Stimulated activated CD8-positive, alpha-beta memory T cell treated with anti-CD3 and anti-CD28 coated beads, Interleukin-12 subunit alpha, Interleukin-12 subunit beta, amount 100 ng/mL, for 1 hour (primary cell): Measurements from ENCODE around the gene TRPV4.

ENCODE experiments used
- DNase-seq: peaks from one replicate; pipeline ENCODE4 v3.0.0-alpha.2; 2020; ENCODE audit warnings: low read depth

TRPV4 gene

GRCh38 chr12:109739747-109740693 lies 93.2 kb downstream of the TRPV4 start:
- no peak for DNase-seq

DNA sequence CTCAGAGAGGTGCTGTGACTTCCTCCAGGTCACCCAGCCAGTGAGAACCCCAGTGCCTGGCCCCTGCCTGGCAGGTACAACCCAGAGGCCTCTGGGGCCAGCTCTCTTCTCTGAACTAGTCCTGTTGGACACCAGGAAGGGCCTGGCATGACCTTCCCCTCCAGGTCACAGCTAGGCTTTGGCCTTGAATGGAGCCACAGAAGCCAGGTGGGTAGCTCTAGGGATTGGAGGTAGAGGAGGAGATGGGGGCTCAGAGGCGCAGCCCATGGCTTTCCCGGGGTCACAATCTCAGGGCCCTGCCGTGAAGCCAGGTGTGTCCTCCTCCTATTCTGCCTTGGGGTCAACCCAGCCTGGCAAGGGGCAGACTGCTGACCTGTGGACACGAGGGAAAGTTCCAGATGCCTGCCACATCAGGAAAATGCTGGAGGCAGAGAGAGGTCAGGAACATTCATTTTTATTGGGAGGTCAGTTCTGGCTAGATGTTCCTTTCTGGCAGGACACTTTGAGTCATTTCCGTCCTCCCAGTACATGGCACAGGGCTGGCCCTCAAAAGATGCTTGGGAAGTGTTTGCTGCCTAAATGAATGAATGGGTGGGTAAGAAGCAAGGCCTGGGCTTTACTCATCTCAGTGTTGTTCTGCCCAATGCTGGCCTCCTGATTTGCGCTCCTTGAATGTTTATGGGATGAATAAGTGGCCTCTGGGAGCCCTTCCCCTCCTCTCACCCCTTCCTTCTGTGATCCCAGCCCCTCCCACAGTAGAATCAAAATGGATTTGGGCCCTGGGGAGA lies 94.1 kb downstream of the TRPV4 start:
- DNase-seq, result no peak

DNA sequence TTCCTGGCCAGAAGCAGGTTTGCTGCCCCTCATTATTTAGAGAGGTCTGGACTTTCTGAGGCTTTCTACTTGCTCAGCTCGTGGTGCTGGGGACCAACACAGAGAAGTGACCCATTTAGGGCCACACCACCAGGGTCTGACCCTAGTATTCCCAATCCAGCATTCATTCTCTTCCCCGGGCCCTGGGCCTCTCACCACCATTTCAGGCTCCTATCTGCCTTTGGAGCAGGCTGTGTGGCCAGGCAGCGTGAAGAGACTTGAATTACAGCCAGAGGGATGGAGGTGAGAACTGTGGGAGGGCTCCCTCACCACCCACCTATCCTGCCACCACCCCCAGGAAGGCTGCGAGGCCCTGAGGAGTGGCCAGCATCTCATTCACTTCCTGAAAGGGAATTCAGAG lies 95.0 kb downstream of the TRPV4 start:
- no peak for DNase-seq

DNA sequence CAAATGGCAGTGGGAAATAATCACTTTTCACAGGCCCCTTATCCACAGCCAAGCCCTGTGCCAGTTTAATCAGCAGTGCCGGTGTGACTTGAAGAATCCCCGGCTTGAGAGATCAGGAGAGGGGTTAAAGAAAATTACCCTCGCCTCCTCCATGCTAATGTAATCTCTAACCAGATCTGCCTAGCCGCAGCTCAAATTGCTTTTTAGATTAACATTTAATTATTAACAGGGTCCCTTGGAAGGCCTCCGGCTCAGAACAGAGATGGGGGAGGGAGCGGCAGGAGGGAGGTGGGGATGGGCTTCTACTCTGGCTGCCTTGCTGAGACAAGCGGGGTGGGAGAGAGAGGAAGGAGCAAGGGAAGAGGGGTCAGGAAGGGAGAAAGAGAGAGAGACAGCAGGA lies 95.6 kb downstream of the TRPV4 start:
- DNase-seq, result no peak

- DNase-seq, result no peak
Measured at GRCh38 chr12:109737126-109737525, 96.1 kb downstream of the TRPV4 start.

DNA sequence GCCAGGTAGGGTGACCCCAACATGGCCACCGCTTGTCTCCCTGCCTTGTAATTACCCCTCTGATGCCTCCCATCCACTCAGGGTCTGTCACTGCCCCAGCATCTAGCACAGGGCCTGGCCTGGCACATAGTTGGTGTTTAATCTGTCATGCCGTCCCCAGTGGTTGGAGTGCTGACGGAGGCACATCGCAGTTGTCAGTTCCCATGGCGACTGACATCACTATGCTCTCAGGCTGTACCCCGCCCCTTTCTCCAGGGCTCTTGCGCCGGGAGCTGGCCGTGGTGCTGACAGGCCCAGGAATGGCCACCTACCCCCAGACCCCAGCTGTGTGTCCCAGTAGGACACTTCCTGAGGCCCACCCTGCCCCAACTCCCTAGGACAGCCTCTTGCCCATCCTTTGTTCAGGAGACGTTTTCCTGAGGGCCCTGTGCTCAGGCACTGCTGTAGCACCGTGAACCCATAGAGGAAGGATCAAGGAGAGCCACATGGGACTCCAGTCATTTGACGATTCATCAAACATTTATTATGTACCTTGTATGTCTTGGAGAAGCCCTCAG lies 96.6 kb downstream of the TRPV4 start:
- no peak for DNase-seq

DNA sequence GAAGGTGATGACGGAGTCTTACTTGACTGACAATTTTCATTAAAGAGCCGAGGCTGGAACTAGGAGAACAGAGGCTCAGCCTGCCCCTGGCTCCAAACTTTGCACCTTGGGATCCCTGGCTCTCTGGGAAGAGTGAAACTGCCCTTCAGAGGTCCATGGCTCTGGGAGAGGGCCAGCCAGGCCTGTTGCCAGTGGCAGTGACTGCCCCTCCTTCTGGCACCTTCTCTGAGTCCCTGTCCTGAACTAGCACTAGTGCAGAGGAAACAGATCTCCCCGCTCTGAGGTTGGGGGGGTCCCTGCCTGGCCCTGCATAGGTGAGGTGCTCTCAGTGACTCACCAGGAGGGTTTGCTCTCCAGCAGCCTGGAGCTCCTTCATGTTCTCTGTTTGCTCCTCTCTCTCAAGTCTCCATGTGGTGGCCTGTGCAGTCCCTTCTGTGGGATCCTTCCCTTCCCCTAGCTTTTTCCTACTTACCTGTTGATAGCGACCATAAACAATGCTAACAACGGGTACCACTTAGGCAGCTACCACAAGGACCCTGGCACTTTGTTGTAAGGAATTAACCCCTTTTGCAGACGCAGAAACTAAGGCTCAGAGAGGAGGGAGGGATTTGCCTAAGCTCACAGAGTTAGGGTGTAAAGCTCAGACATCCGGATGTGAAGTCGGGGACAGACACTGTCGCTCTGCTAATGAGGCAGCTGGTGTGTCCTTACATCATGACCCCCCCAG lies 97.2 kb downstream of the TRPV4 start:
- no peak for DNase-seq

DNA sequence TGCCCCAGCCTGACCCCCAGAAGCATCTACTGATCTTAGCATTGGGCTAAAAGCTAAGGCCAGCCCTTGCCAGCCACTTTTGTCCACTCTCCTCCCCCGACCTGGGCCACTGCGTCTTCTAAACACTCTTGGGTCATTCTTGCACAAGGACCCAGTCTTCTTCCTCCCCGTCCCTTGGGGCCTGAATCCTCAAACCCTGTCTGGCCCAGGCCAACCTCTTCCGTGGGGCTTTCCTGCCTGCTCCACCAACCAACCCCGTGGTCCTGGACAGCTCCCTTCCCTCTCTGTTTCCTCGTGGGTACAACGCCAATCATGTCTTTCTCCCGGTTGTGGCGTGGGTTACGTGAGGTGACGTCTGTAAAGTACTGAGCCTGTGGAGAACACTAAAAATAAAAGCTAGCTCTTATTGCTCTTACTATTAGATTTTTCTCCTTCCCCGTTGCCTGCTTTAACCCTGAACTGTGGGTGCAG lies 98.1 kb downstream of the TRPV4 start:
- no peak for DNase-seq

DNA sequence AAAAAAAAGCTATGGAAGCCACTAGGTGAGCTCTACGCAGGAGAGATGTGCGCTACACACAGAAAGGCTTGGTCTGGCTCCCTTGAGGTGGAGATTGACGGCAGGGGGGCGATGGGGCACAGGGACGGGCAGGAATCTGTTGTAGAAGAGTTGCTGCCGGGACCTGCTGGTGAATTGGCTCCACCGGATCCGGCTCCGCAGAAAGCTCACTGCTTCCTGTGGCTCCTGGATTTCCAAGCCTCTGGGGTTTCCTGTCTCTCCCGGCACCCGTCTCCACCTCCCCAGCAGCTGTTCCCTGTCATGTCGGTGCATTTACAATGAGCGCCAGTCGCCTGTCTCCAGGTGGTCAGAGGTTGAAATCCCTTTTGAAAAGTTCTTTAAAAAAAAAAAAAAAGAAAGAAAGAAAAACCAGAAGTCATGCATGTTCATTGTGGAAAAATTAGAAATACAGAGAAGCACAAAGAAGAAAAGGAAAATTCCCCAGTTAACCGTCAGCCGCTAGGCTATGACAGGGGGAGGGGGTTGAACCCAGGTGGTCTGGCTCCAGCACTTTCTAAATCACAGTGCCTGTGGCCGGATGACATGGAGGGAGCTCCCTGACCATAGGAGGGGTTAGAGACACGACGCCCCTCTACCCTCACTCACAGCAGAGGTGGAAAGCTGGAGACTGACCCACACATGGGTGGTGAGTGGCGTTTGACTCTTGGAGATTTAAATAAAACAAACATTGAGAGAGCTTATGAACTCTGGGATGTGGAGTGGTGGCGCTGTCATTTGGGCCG lies 98.8 kb downstream of the TRPV4 start:
- no peak for DNase-seq
